Naive thymus-derived CD8-positive, alpha-beta T cell (primary cell): ENCODE data around the gene KRT40. TPM values are rescaled to one million over a fixed set of nuclear protein-coding genes. Genes with fewer than 3 reads are reported as not detected.
"Not testable (repeated sequence)": the region's sequence is repeated elsewhere in the genome, so short reads cannot be mapped to it uniquely, and the experiment has no call there.

ENCODE experiments used
- ATAC-seq, 2 donors: fragments of 150-1000 bp; cut with Tn5 transposase in 1 of 2; sonication (Bioruptor Pico), chemical (Tn5 transposase) in 1 of 2; 1 replicate in 1 of 2; 2 replicates in 1 of 2; pipeline ENCODE4 v1.10.0; 2021; ENCODE audit warnings: mild to moderate bottlenecking in 2 of 2, moderate library complexity in 2 of 2
- POLR2A ChIA-PET: fragments of 350-600 bp; sonication (Branson Sonifier 250); formaldehyde crosslinking; loops from one replicate; lab custom pipeline; 2021; ENCODE audit warnings: antibody characterized with exemption; lab: Charles Lee
- DNase-seq, 10 donors: peaks; one replicate each; pipeline versions ENCODE4 v3.0.0 to v3.0.0-alpha.2; 2020 to 2022
- H3K27ac Mint-ChIP-seq, 10 donors: one replicate each; pipeline ENCODE4 v1.8.0; 2020 to 2022; ENCODE audit warnings: mild to moderate bottlenecking in 10 of 10, mixed read lengths in 10 of 10, moderate library complexity in 4 of 10, inconsistent platforms in 1 of 10
- H3K27me3 Mint-ChIP-seq, 5 donors: one replicate each; pipeline ENCODE4 v1.8.0; 2021 to 2022; ENCODE audit warnings: mixed read lengths in 5 of 5
- H3K36me3 Mint-ChIP-seq, 3 donors: one replicate each; pipeline ENCODE4 v1.8.0; 2020 to 2022; ENCODE audit warnings: mixed read lengths in 3 of 3, mild to moderate bottlenecking in 2 of 3, inconsistent platforms in 1 of 3
- H3K4me1 Mint-ChIP-seq, 4 donors: one replicate each; pipeline ENCODE4 v1.8.0; 2021 to 2022; ENCODE audit warnings: mixed read lengths in 4 of 4
- H3K4me3 Mint-ChIP-seq, 10 donors: one replicate each; pipeline ENCODE4 v1.8.0; 2020 to 2022; ENCODE audit warnings: mild to moderate bottlenecking in 10 of 10, mixed read lengths in 10 of 10, moderate library complexity in 6 of 10, inconsistent platforms in 1 of 10
- H3K9me3 Mint-ChIP-seq, 9 donors: one replicate each; pipeline ENCODE4 v1.8.0; 2020 to 2022; ENCODE audit warnings: mixed read lengths in 9 of 9, mild to moderate bottlenecking in 3 of 9, inconsistent platforms in 1 of 9, moderate library complexity in 1 of 9
- polyA plus RNA-seq, 3 donors: library from polyadenylated mRNA; unstranded; fragments of 300-500 nt; fragmentation: Illumina TruSeq; gene quantifications; one replicate each; pipeline ENCODE4 v1.2.3, GENCODE V29; 2021
- total RNA-seq, 8 experiments: library from RNA in 2 of 8; stranded (reverse) in 2 of 8; gene quantifications; one replicate each; pipeline ENCODE4 v1.2.3 and lab custom pipeline; 2021 to 2026

The KRT40 gene
- total and polyA plus RNA-seq, 5 experiments from 2014 or later = not detected

DNA sequence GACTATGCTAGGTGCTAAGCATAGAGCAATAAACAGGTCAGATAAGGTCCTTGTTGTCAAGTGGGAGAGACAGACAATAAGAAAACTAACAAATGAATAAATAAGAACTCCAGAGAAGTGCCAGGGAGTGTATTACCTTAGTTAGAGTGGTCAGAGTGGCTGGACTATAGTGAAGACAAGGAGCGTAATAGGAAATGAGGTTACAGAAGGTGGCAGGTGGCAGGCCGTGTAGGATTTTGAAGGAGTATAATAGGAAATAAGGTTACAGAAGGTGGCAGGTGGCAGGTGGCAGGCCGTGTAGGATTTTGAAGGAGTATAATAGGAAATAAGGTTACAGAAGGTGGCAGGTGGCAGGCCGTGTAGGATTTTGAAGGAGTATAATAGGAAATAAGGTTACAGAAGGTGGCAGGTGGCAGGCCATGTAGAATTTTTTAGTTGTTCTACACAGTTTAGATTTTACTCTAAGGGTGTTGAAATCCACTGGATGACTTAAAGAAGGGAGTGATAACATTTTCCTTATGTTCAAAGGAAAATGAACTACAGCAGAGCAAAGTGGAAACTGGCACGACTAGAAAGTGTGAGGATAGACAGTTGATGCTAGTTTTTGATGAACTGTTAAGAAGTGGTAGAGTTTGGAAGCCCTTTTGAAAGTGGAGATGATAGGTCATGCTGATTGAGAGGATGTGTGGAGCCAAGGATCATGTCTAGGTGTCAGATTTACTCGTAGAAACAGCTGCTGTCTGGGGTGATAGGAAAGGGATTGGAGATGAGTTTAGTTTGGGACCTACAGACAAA lies 28.4 kb upstream of the KRT40 start:
- Mint-ChIP-seq H3K9me3 (no peaks in the 10 kb centered on the region), H3K4me1 (no peaks in the 10 kb centered on the region), H3K4me3 (no peak overlapping the region), H3K36me3 (no peaks in the 10 kb centered on the region), H3K27me3 (peaks cover 0 to 10% (median 2%) of the 10 kb centered on the region in 5 donors), H3K27ac (no peak overlapping the region)
- POLR2A ChIA-PET = no interaction called here
- ATAC-seq = no peak
- no peak for DNase-seq

DNA sequence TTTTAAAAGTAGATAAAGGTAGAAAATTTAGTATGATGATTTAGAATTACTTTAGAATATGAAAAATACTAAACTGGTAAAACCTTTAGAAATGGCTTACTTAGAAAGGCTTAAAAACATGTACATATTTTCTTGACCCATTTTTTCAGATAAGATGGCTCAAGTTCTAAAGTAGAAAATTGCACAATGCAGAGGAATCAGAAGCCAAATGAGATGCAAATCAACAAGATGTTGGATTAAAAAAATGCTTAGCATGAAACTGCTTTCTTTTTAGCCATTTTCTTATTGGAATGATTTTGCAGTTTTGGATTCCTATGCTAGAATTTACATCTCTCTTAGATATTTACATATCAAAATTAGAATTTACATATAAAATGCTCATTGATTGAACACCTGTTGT lies 26.3 kb upstream of the KRT40 start:
- POLR2A ChIA-PET = no interaction called here
- Mint-ChIP-seq H3K27ac (no peak overlapping the region), H3K4me1 (no peaks in the 10 kb centered on the region), H3K36me3 (no peaks in the 10 kb centered on the region), H3K27me3 (peaks cover 0 to under 1% (median 0%) of the 10 kb centered on the region in 5 donors), H3K4me3 (no peak overlapping the region), H3K9me3 (no peaks in the 10 kb centered on the region)
- no peak for DNase-seq
- no peak for ATAC-seq

GRCh38 chr17:41009936-41010335 lies 25.8 kb upstream of the KRT40 start:
- Mint-ChIP-seq H3K9me3 (no peaks in the 10 kb centered on the region), H3K27ac (no peak overlapping the region), H3K4me3 (no peak overlapping the region), H3K27me3 (no peaks in the 10 kb centered on the region), H3K36me3 (no peaks in the 10 kb centered on the region), H3K4me1 (no peaks in the 10 kb centered on the region)
- POLR2A ChIA-PET = interaction anchor here (0.6 kb wide), 1 partner anchor 472 kb away, joined by 4 read pairs; no protein-coding TSS in a partner anchor
- ATAC-seq (no peak), DNase-seq (no peak)

DNA sequence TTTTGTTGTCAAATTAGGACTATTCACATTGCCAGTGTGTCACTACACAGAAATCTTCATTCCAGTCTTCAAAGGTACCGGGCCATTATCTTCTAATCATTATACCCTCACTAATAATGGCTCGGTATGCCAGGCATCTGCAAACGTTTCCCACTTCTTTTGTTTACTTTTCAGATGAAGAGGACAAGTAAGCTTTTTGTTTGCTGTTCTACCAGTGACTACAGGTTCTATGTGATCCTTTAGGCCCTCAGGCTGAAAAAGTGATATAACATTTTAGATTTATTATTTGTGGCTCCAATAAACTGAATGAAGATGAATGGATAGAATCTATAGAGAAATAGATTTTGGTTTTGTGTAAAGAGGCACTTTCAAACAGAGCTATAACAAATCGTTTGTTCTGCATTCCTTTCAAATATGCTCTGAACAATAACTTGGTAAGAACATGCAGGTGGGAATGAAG lies 25.2 kb upstream of the KRT40 start:
- no peak for ATAC-seq
- Mint-ChIP-seq H3K27ac (no peak overlapping the region), H3K36me3 (no peaks in the 10 kb centered on the region), H3K4me1 (no peaks in the 10 kb centered on the region), H3K9me3 (no peaks in the 10 kb centered on the region), H3K27me3 (no peaks in the 10 kb centered on the region), H3K4me3 (no peak overlapping the region)
- DNase-seq = no peak
- POLR2A ChIA-PET = interaction anchor here (0.6 kb wide), 1 partner anchor 472 kb away, joined by 4 read pairs; no protein-coding TSS in a partner anchor

GRCh38 chr17:41008811-41009210 lies 24.7 kb upstream of the KRT40 start, which contains the start of gene KRTAP3-1:
TSS of gene KRTAP3-1 (minus strand) at chr17:41009128. CDS start at chr17:41009074, 54 bp downstream.
- Mint-ChIP-seq H3K4me3 (no peak within 1 kb of the TSS), H3K9me3 (no peaks in the 10 kb centered on the region), H3K4me1 (no peaks in the 10 kb centered on the region), H3K36me3 (no peaks in the 10 kb centered on the region), H3K27me3 (peaks cover 0 to 2% (median 0%) of the 10 kb centered on the region in 5 donors), H3K27ac (no peak within 1 kb of the TSS)
- no peak for ATAC-seq
- POLR2A ChIA-PET = no interaction called here
- DNase-seq = no peak

GRCh38 chr17:41004397-41004796 lies 20.3 kb upstream of the KRT40 start:
- H3K4me3 Mint-ChIP-seq = no peak overlapping the region
- DNase-seq (no peak), ATAC-seq (no peak)
- H3K36me3 Mint-ChIP-seq = no peaks in the 10 kb centered on the region
- POLR2A ChIA-PET = no interaction called here
- no peak overlapping the region for H3K27ac Mint-ChIP-seq
- H3K9me3 Mint-ChIP-seq = no peaks in the 10 kb centered on the region
- H3K27me3 Mint-ChIP-seq = peaks cover 2 to 19% (median 6%) of the 10 kb centered on the region in 5 donors
- no peaks in the 10 kb centered on the region for H3K4me1 Mint-ChIP-seq

GRCh38 chr17:41003926-41004325 lies 19.8 kb upstream of the KRT40 start:
- DNase-seq = no peak
- ATAC-seq = no peak
- H3K4me1 Mint-ChIP-seq = no peaks in the 10 kb centered on the region
- peaks cover 3 to 22% (median 8%) of the 10 kb centered on the region in 5 donors for H3K27me3 Mint-ChIP-seq
- POLR2A ChIA-PET = no interaction called here
- no peaks in the 10 kb centered on the region for H3K9me3 Mint-ChIP-seq
- no peaks in the 10 kb centered on the region for H3K36me3 Mint-ChIP-seq
- H3K4me3 Mint-ChIP-seq = no peak overlapping the region
- H3K27ac Mint-ChIP-seq = no peak overlapping the region

- Mint-ChIP-seq H3K36me3 (no peaks in the 10 kb centered on the region), H3K9me3 (no peaks in the 10 kb centered on the region), H3K4me3 (no peak overlapping the region), H3K27ac (no peak overlapping the region), H3K27me3 (peaks cover 9 to 26% (median 14%) of the 10 kb centered on the region in 5 donors), H3K4me1 (no peaks in the 10 kb centered on the region)
- POLR2A ChIA-PET = no interaction called here
- ATAC-seq (no peak), DNase-seq (no peak)
Measured at GRCh38 chr17:41002814-41003213, 18.7 kb upstream of the KRT40 start.

- peaks cover 15 to 35% (median 24%) of the 10 kb centered on the region in 5 donors for H3K27me3 Mint-ChIP-seq
- DNase-seq = no peak
Measured at GRCh38 chr17:41001795-41002194, 17.7 kb upstream of the KRT40 start.

DNA sequence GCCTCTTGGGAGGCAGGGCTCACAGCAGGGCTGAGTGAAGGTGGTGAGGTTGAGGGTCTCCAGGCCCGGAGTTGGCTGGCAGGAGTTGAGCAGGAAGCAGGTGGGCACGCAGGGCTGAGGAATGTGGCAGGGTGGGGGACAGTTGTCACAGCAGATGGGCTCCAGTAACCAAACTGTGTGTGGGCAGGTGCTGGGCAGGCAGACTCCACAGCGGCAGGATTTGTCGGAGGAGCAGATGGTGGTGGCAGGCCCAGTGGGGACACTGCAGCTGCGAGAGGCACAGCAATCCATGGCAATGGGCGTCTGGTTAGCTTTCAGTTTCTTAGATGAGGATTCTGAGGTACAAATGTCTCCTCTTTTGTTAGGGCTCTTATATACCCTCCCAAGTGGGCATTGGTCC lies 15.4 kb upstream of the KRT40 start, which contains the start of gene KRTAP3-2:
Gene KRTAP3-2, minus strand, starts transcription at position 344 of the 400 bp plus-strand sequence. Its CDS starts 53 bp downstream, at position 291.
- H3K4me3 Mint-ChIP-seq, POLR2A ChIA-PET, H3K4me1 Mint-ChIP-seq, H3K36me3 Mint-ChIP-seq, DNase-seq, H3K9me3 Mint-ChIP-seq, ATAC-seq: not testable (repeated sequence)
- peak within 1 kb of the TSS in 1 of 10 donors; percentile 68 for H3K27ac Mint-ChIP-seq
- H3K27me3 Mint-ChIP-seq = peaks cover 25 to 45% (median 35%) of the 10 kb centered on the region in 5 donors

More at GRCh38 chr17:41001795-41002194, 17.7 kb upstream of the KRT40 start:
- ATAC-seq = no peak
- Mint-ChIP-seq H3K27ac (no peak overlapping the region), H3K36me3 (no peaks in the 10 kb centered on the region), H3K9me3 (no peaks in the 10 kb centered on the region), H3K4me3 (no peak overlapping the region), H3K4me1 (no peaks in the 10 kb centered on the region)
- POLR2A ChIA-PET = no interaction called here

DNA sequence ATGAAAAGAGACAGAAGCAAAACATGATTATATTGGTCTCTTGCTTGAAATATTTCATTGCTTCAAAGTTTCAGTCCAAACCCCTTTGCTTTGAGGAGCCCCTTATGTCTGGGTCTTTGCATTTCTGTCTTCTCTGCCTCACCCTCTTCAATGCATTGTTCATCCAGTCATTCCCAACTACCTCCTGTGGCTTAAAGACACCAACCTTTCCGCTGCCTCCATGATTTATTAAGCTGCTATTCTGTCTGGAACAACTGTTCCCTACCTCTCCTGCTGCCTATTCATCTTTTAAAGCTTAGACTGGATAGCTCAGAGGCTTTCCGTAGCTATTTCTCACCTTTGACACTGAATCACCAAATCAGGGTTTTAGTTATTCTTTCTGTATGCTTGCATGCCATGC lies 13.2 kb upstream of the KRT40 start:
- no peak for ATAC-seq
- H3K27me3 Mint-ChIP-seq = peaks cover 30 to 57% (median 50%) of the 10 kb centered on the region in 5 donors
- no peak overlapping the region for H3K27ac Mint-ChIP-seq
- H3K36me3 Mint-ChIP-seq = peaks cover 0 to 4% (median 2%) of the 10 kb centered on the region in 3 donors
- no peak for DNase-seq
- POLR2A ChIA-PET = no interaction called here
- H3K9me3 Mint-ChIP-seq = no peaks in the 10 kb centered on the region
- H3K4me1 Mint-ChIP-seq = peaks cover 0 to 2% (median 0%) of the 10 kb centered on the region in 4 donors
- no peak overlapping the region for H3K4me3 Mint-ChIP-seq

- Mint-ChIP-seq H3K27ac (no peak overlapping the region), H3K9me3 (no peaks in the 10 kb centered on the region), H3K4me3 (no peak overlapping the region), H3K36me3 (peaks cover 0 to 7% (median 4%) of the 10 kb centered on the region in 3 donors), H3K4me1 (peaks cover 0 to 2% (median 0%) of the 10 kb centered on the region in 4 donors), H3K27me3 (peaks cover 32 to 62% (median 51%) of the 10 kb centered on the region in 5 donors)
- ATAC-seq (no peak), DNase-seq (no peak)
- POLR2A ChIA-PET = no interaction called here
Measured at GRCh38 chr17:40996829-40997228, 12.7 kb upstream of the KRT40 start.

GRCh38 chr17:40995116-40995515 lies 11.0 kb upstream of the KRT40 start:
- H3K27me3 Mint-ChIP-seq = peaks cover 30 to 62% (median 48%) of the 10 kb centered on the region in 5 donors
- no peak overlapping the region for H3K27ac Mint-ChIP-seq
- H3K9me3 Mint-ChIP-seq = no peaks in the 10 kb centered on the region
- peaks cover 0 to 2% (median 0%) of the 10 kb centered on the region in 4 donors for H3K4me1 Mint-ChIP-seq
- no peak for DNase-seq
- ATAC-seq = no peak
- H3K4me3 Mint-ChIP-seq = no peak overlapping the region
- peaks cover 0 to 7% (median 4%) of the 10 kb centered on the region in 3 donors for H3K36me3 Mint-ChIP-seq
- POLR2A ChIA-PET = no interaction called here
